Measurements from ENCODE around the gene CYFIP1.
A peak's percentile ranks its signal among the peaks of the same experiment; 100 is the strongest.

Gene CYFIP1

GRCh38 chr15:22947101-22948000, 32.8 kb downstream of the CYFIP1 start:
- TF ChIP-seq YY1 (IDR thresholded peaks at IDR 0.05; ENCODE audit: low read depth): no peak
- no peak for TF ChIP-seq CEBPB (IDR thresholded peaks at IDR 0.05)
- TF ChIP-seq TEAD4 (IDR thresholded peaks at IDR 0.05): no peak
- TF ChIP-seq ZBTB7A (IDR thresholded peaks at IDR 0.05; ENCODE audit: low read depth): no peak
- TF ChIP-seq MAX (IDR thresholded peaks at IDR 0.05): no peak
- TF ChIP-seq CREB1 (IDR thresholded peaks at IDR 0.05; ENCODE audit: low read depth): no peak
- TF ChIP-seq TAF1 (IDR thresholded peaks at IDR 0.05; ENCODE audit: low read depth): no peak
- TF ChIP-seq NFIC (IDR thresholded peaks at IDR 0.05): no peak
- no peak for TF ChIP-seq EP300 (IDR thresholded peaks at IDR 0.05; ENCODE audit: borderline replicate concordance)
- TF ChIP-seq REST (IDR thresholded peaks at IDR 0.05; ENCODE audit: low read depth): no peak
- no peak for TF ChIP-seq FOXM1 (IDR thresholded peaks at IDR 0.05; ENCODE audit: borderline replicate concordance, low read depth)
- TF ChIP-seq RAD21 (IDR thresholded peaks at IDR 0.05; ENCODE audit: low read depth): no peak
- TF ChIP-seq TCF12 (IDR thresholded peaks at IDR 0.05; ENCODE audit: low read depth): no peak
- TF ChIP-seq USF1 (IDR thresholded peaks at IDR 0.05): no peak
- TF ChIP-seq EGR1 (IDR thresholded peaks at IDR 0.05): no peak

- TF ChIP-seq EP300 (IDR thresholded peaks at IDR 0.05; ENCODE audit: borderline replicate concordance) (no peak), CREB1 (IDR thresholded peaks at IDR 0.05; ENCODE audit: low read depth) (no peak), TCF12 (IDR thresholded peaks at IDR 0.05; ENCODE audit: low read depth) (no peak), FOXM1 (IDR thresholded peaks at IDR 0.05; ENCODE audit: borderline replicate concordance, low read depth) (no peak), MAX (IDR thresholded peaks at IDR 0.05) (no peak), CEBPB (IDR thresholded peaks at IDR 0.05) (no peak), USF1 (IDR thresholded peaks at IDR 0.05) (no peak), ZBTB7A (IDR thresholded peaks at IDR 0.05; ENCODE audit: low read depth) (no peak), RAD21 (IDR thresholded peaks at IDR 0.05; ENCODE audit: low read depth) (no peak), NFIC (IDR thresholded peaks at IDR 0.05) (no peak), TEAD4 (IDR thresholded peaks at IDR 0.05) (no peak), REST (IDR thresholded peaks at IDR 0.05; ENCODE audit: low read depth) (no peak), EGR1 (IDR thresholded peaks at IDR 0.05) (no peak), YY1 (IDR thresholded peaks at IDR 0.05; ENCODE audit: low read depth) (no peak), TAF1 (IDR thresholded peaks at IDR 0.05; ENCODE audit: low read depth) (no peak)
Observed at GRCh38 chr15:22945071-22945470, 35.1 kb downstream of the CYFIP1 start.

GRCh38 chr15:22944651-22945050, 35.5 kb downstream of the CYFIP1 start:
- TF ChIP-seq USF1 (IDR thresholded peaks at IDR 0.05) (no peak), EGR1 (IDR thresholded peaks at IDR 0.05) (no peak), MAX (IDR thresholded peaks at IDR 0.05) (0 out of 2 replicates have a peak, but pooled peaks have one; percentile 27), TCF12 (IDR thresholded peaks at IDR 0.05; ENCODE audit: low read depth) (0 out of 2 replicates have a peak, but pooled peaks have one; percentile 38), NFIC (IDR thresholded peaks at IDR 0.05) (peak; percentile 59; the same call in 1 of the 2 replicates), CEBPB (IDR thresholded peaks at IDR 0.05) (no peak), EP300 (IDR thresholded peaks at IDR 0.05; ENCODE audit: borderline replicate concordance) (no peak)

- TF ChIP-seq CREB1 (IDR thresholded peaks at IDR 0.05; ENCODE audit: low read depth) (no peak), FOXM1 (IDR thresholded peaks at IDR 0.05; ENCODE audit: borderline replicate concordance, low read depth) (no peak), MAX (IDR thresholded peaks at IDR 0.05) (no peak), USF1 (IDR thresholded peaks at IDR 0.05) (no peak), TAF1 (IDR thresholded peaks at IDR 0.05; ENCODE audit: low read depth) (no peak), NFIC (IDR thresholded peaks at IDR 0.05) (no peak), EP300 (IDR thresholded peaks at IDR 0.05; ENCODE audit: borderline replicate concordance) (no peak), TCF12 (IDR thresholded peaks at IDR 0.05; ENCODE audit: low read depth) (no peak), TEAD4 (IDR thresholded peaks at IDR 0.05) (no peak), ZBTB7A (IDR thresholded peaks at IDR 0.05; ENCODE audit: low read depth) (no peak), REST (IDR thresholded peaks at IDR 0.05; ENCODE audit: low read depth) (no peak), CEBPB (IDR thresholded peaks at IDR 0.05) (no peak), YY1 (IDR thresholded peaks at IDR 0.05; ENCODE audit: low read depth) (no peak), EGR1 (IDR thresholded peaks at IDR 0.05) (no peak), RAD21 (IDR thresholded peaks at IDR 0.05; ENCODE audit: low read depth) (no peak)
Observed at GRCh38 chr15:22942877-22943276, 37.3 kb downstream of the CYFIP1 start.
